Occipital lobe (tissue), 2 donors: ENCODE data around the gene MPPED2. TPM values are rescaled to one million over a fixed set of nuclear protein-coding genes. Genes with fewer than 3 reads are reported as not detected.

Source experiments
- DNase-seq: peaks from one replicate; lab custom pipeline; 2025; lab: John Stamatoyannopoulos, UW
- total RNA-seq: library from RNA; depleted of rRNA; stranded (reverse); fragments of >200 nt; gene quantifications from one replicate; pipeline ENCODE4 v1.2.3, GENCODE V29; 2014

Gene MPPED2
- total RNA-seq, 1 donor from 2014 or later = 70.5 TPM

- DNase-seq = no peak
Observed at GRCh38 chr11:30533445-30533947, 52.7 kb downstream of the MPPED2 start.

DNA sequence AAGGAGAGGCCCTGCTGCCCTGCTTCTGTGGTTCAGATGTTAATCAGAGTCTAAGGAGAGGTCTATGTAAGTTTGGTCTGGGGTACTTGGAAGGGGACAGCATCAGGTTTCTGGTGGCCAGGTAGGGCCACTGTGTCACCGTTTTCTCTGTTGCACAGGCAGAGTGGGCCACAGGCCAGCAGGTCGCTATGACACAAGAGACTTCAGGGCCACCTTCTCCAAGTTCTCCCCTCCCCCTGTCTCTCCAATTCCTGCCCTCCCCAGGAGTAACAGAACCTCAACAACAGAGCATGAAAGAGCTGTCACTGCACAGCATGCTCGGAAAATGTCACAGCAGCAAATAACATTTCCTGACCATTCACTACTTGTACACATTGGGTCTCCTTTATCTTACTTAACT, 58.6 kb downstream of the MPPED2 start:
- no peak for DNase-seq

- no peak for DNase-seq
Observed at GRCh38 chr11:30526558-30526957, 59.6 kb downstream of the MPPED2 start.

- DNase-seq = no peak
Observed at GRCh38 chr11:30522536-30523243, 63.5 kb downstream of the MPPED2 start.

DNA sequence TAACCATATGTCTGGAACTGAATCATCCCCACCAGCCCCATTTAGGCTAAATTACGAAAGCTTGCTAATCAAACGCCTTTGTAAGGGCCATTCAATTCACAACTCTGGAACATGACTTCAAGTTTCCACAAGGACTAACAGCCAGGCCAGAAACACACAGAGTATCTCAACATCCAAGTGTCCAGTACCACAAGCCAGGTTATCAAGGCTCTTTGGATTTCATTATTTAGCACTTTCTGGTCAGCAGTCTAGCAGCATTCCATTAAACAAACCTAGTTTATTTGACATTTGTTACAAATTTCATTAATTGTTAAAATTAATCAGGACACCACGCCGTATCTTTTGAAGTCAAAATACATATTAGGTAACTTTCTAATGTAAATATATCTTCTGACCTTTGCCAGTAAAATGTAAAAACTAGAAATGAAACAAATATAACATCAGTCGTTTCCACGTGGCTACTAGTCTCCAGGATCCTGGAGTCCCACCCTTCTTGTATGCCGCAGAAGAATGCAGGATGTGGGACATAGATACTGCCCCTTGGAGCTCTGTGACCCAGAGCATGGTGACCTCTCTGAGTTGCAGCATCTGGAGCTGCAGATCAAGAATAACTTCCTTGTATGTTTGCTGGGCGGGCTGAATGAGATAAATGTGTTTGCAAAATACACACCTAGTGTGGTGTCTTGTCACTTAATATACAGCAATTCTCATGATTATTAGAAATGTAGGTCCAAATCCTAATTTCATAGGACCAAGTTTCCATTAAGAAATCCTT, 64.7 kb downstream of the MPPED2 start:
- DNase-seq = no peak

DNA sequence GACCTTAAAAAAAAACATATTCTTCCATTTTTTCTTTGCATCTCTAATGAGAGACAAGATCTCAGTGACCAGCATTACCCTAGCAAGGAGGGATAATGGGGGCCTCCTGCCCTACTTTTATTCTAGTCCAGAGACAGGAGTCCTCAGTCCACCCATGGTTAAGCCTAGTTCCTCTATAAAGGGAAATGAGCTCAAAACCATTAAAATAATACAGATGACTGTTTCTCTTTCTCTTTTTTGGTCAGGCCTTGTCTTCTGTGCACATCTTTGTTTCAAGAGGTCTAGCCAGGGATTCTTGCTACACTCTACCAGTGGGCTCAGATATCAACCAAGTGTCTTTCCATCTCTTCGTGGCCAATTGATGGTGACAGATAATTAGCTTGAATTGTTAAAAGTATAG, 73.1 kb downstream of the MPPED2 start:
- DNase-seq = no peak

DNA sequence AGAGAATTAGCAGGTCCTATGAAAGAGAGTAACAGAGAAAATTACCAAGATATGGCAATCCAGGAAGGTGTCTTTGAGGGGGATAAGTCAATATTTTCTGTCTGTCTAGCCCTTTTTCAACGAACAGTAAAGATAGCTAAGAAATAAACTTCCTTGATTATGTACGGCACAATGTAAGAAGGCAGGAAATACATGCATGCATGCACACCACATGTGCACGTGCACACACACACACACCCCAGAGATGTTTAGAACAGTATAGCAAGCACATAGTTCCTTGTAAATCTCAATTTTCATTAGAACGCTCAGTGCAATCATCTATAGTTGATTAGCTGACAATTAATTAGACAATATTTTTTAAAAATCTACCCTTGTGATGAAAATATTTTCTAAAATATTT, 74.7 kb downstream of the MPPED2 start:
- no peak for DNase-seq

- DNase-seq = no peak
Observed at GRCh38 chr11:30510750-30511149, 75.4 kb downstream of the MPPED2 start.

- DNase-seq = no peak
Observed at GRCh38 chr11:30509364-30509763, 76.8 kb downstream of the MPPED2 start.

DNA sequence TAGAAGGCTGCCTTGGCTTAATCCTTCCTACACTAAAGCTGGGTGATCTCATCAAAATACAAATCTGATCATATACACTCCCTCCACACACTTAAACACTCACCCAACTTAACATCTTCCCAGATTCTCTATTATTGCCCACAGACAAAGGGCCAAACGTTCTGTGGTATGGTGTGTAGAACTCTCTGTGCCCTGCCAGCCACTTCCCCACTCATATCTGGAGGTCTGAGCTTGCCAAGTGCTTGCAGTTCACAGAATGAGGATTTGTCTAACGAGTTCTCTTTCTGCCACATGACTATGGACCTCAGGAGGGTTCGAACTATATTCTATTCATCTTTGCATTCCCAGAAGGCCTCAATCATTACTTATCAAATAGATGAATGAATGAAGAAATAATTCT, 77.6 kb downstream of the MPPED2 start:
- DNase-seq = no peak

DNA sequence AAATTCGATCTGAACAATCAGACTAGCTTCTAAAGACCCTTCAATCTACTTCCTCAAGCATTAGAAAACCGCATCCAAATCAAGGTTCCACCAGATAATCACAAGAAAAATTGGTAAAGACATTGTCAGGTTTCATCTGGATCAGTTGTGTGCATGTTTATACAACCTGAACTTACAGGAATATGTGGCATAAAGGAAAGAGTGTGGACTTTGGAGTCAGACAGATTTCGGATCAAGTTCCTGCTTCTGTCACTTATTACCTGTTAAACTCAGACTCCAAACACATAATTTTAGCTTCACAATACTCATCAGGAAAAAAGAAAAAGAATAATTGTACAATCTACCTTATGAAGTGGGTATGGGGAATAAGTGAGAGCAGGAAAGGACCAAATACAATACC, 80.5 kb downstream of the MPPED2 start:
- no peak for DNase-seq

DNA sequence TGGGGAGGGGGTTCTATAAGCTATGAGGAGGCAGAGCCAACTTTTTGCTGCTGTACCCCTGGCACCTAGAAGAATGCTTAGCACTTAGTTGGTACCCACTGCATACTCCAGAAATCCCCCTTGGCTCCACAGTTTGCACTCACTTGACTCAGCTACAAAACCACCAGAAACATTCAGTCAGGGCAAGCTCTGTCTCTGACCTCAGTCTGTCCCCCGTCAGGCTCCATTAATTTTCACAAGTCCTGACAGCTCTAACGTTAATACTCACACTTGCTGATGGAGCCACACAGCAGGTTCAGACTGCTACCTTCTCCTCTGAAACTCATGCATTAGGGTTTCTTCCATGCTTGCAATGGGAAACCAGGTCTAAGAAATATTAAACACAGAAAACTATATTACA, 81.7 kb downstream of the MPPED2 start:
- DNase-seq = no peak

GRCh38 chr11:30503156-30503555, 83.0 kb downstream of the MPPED2 start:
- DNase-seq = no peak

- no peak for DNase-seq
Observed at GRCh38 chr11:30502305-30502704, 83.8 kb downstream of the MPPED2 start.

- no peak for DNase-seq
Observed at GRCh38 chr11:30501744-30502143, 84.4 kb downstream of the MPPED2 start.

DNA sequence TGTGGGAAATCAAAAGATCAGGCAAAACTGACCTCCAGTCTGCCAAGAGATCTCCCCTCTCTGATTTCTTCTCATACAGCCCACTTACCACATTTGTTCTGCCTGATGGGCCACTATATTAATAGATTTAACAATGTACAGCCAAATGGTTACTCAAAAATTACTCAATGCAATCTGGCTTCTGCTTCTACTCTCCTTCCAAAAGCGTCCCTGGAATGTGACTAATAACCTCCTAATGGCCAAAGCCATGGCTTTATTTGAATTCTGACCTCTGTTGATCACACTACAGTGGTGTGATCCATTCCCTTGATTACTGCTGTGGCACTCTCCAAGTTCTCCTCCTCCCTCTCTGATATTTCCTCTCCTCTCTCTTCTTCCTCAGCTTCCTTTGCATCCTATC, 86.2 kb downstream of the MPPED2 start:
- no peak for DNase-seq

DNA sequence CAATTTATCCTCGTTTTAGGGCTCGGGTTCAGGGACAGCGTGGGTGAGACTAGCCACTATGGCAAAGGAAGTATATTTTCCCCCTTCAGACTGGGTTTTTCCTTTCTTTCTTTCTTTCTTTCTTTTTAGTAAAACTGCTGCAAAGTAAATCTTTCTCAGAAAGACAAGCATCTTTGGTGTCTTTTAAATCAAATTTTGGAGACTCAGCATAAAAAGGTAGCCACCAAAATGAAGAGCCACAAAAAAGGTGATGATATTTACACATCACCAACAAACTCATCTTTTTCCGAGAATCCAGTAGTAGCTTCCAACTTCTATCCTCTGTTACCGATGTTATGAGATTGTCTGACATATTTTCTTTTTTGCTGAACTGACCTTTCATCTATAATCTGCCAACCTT, 88.6 kb downstream of the MPPED2 start:
- no peak for DNase-seq

DNA sequence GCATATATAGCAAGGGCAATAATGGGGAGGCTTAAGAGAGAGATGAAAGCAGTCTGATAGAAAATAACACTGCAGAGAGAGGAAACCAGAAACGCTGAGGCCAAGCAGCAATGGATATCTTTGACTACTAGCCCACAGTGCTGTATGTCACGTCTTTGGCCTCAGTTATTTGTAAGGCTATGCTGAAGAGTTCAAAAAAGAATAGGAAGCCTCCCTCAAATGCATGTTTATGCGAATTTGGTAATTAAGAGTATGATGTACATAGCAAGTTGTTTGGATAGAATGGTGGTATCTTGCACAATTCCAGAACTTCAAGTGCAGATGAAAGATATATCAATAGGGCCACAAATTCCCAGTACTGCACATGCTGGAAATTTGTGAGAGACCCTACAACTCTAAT, 89.2 kb downstream of the MPPED2 start:
- DNase-seq = no peak

- no peak for DNase-seq
Observed at GRCh38 chr11:30495437-30495836, 90.7 kb downstream of the MPPED2 start.

- DNase-seq = no peak
Observed at GRCh38 chr11:30489511-30489910, 96.6 kb downstream of the MPPED2 start.

DNA sequence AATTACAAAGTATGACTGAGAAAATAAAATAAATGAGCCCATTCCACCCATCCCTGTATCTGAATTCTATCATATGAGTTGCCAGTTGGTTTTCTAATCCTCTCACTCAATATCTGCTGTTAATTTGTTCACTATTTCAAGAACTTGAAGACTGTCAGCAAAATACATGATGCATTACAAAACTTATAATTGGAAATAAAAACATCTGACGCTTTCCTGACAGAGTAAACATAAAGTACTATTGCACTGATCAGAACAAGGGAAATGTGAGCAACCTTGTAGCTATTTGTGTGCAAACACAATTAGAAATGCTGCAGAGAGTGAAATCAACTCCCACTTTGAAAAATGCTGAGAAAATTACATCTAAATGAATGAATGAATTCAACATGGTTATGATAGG, 97.1 kb downstream of the MPPED2 start:
- no peak for DNase-seq

- DNase-seq = no peak
Observed at GRCh38 chr11:30488304-30488998, 97.7 kb downstream of the MPPED2 start.
